Gastroesophageal sphincter (tissue), 4 donors: Measurements from ENCODE around the gene BICD1. TPM values are rescaled to one million over a fixed set of nuclear protein-coding genes. Genes with fewer than 3 reads are reported as not detected.
A peak's percentile ranks its signal among the peaks of the same experiment; 100 is the strongest.

Experiments used
- ATAC-seq: fragments of 150-250 bp; one replicate; pipeline ENCODE4 v1.9.1; 2016; ENCODE audit warnings: mild to moderate bottlenecking, moderate library complexity
- H3K27ac ChIP-seq, 4 donors: fragments of 200-600 bp; sonication (generic) in 3 of 4; 1 replicate in 3 of 4; 2 replicates in 1 of 4; pipeline ENCODE4 v1.5.1; 2016 to 2019
- H3K27me3 ChIP-seq: fragments of 200-600 bp; sonication (generic); one replicate; pipeline ENCODE4 v1.5.1; 2019
- H3K36me3 ChIP-seq, 2 donors: fragments of 200-600 bp; sonication (generic); one replicate each; pipeline ENCODE4 v1.5.1; 2019; ENCODE audit warnings: control low read depth in 1 of 2
- H3K4me1 ChIP-seq, 3 donors: fragments of 200-600 bp; sonication (generic); 1 replicate in 2 of 3; 2 replicates in 1 of 3; pipeline ENCODE4 v1.5.1; 2016 to 2019; ENCODE audit warnings: control low read depth in 2 of 3
- H3K4me3 ChIP-seq, 2 donors: fragments of 200-600 bp; sonication (generic); one replicate each; pipeline ENCODE4 v1.5.1; 2019; ENCODE audit warnings: mild to moderate bottlenecking in 1 of 2, moderate library complexity in 1 of 2
- H3K9me3 ChIP-seq, 3 donors: fragments of 200-600 bp; sonication (generic); one replicate each; pipeline ENCODE4 v1.5.1; 2017 to 2019; ENCODE audit warnings: control low read depth in 2 of 3
- CTCF ChIP-seq, 4 experiments: fragments of 200-600 bp in 2 of 4; fragments of 450-650 bp in 2 of 4; sonication (generic) in 1 of 4; IDR thresholded peaks; one replicate each; pipeline ENCODE4 v1.5.1; 2017 to 2019; ENCODE audit warnings: antibody characterized with exemption in 4 of 4, mild to moderate bottlenecking in 2 of 4, moderate library complexity in 2 of 4
- EP300 ChIP-seq: sonication (generic); formaldehyde crosslinking; IDR thresholded peaks from one replicate; pipeline ENCODE4 v1.6.1; 2017; ENCODE audit warnings: antibody characterized with exemption, mild to moderate bottlenecking
- POLR2A ChIP-seq, 2 donors: fragments of 450-650 bp; IDR thresholded peaks; one replicate each; pipeline ENCODE4 v1.6.1; 2017; ENCODE audit warnings: antibody characterized with exemption in 2 of 2, mild to moderate bottlenecking in 2 of 2, moderate library complexity in 1 of 2
- POLR2AphosphoS5 ChIP-seq: sonication (generic); formaldehyde crosslinking; IDR thresholded peaks from one replicate; pipeline ENCODE4 v1.6.1; 2017; ENCODE audit warnings: antibody characterized with exemption
- WGBS, 2 donors: methylation state at CpG; one replicate each; pipeline ENCODE4 v1.1.5; 2018; ENCODE audit warnings: low coverage in 1 of 2; 5-methylcytosine and 5-hydroxymethylcytosine counted together
- total RNA-seq, 4 donors: library from RNA; depleted of rRNA; stranded (reverse); fragments of >200 nt; gene quantifications; one replicate each; pipeline ENCODE4 v1.1.0, GENCODE V29; 2016

BICD1 gene
- total RNA-seq, 4 donors from 2014 or later = 3.8 to 22.5 (median 16.3) TPM

GRCh38 chr12:32148372-32148771, 41.7 kb downstream of the BICD1 start:
- H3K36me3 ChIP-seq = no peaks in the 10 kb centered on the region
- H3K27ac ChIP-seq = no peak overlapping the region
- ATAC-seq = no peak
- 31 to 39% methylated on average over 4 of the region's 4 CpGs for WGBS, 2 donors
- H3K9me3 ChIP-seq = no peaks in the 10 kb centered on the region
- TF ChIP-seq POLR2A (IDR thresholded peaks at IDR 0.05) (no peak), CTCF (IDR thresholded peaks at IDR 0.05) (no peak), EP300 (no peak), POLR2AphosphoS5 (peak; percentile 29)
- H3K4me3 ChIP-seq = no peak overlapping the region
- H3K27me3 ChIP-seq = no peaks in the 10 kb centered on the region
- peaks cover 0 to 7% (median 0%) of the 10 kb centered on the region in 3 donors for H3K4me1 ChIP-seq

GRCh38 chr12:32149489-32149888, 42.8 kb downstream of the BICD1 start:
- H3K27me3 ChIP-seq = no peaks in the 10 kb centered on the region
- TF ChIP-seq EP300 = no peak
- no peak for TF ChIP-seq POLR2AphosphoS5
- no peak for TF ChIP-seq POLR2A (IDR thresholded peaks at IDR 0.05)
- no peaks in the 10 kb centered on the region for H3K9me3 ChIP-seq
- H3K36me3 ChIP-seq = no peaks in the 10 kb centered on the region
- no peak for ATAC-seq
- no peak overlapping the region for H3K27ac ChIP-seq
- no peak overlapping the region for H3K4me3 ChIP-seq
- H3K4me1 ChIP-seq = peaks cover 0 to 7% (median 0%) of the 10 kb centered on the region in 3 donors

GRCh38 chr12:32151086-32151485, 44.4 kb downstream of the BICD1 start:
- Histone ChIP-seq H3K27me3 (no peaks in the 10 kb centered on the region), H3K4me3 (no peak overlapping the region), H3K36me3 (no peaks in the 10 kb centered on the region), H3K27ac (no peak overlapping the region), H3K9me3 (no peaks in the 10 kb centered on the region), H3K4me1 (peaks cover 0 to 7% (median 0%) of the 10 kb centered on the region in 3 donors)
- 86 to 100% methylated on average over 1 of the region's 1 CpG for WGBS, 2 donors
- no peak for ATAC-seq
- TF ChIP-seq CTCF (IDR thresholded peaks at IDR 0.05) (no peak), EP300 (no peak), POLR2AphosphoS5 (no peak), POLR2A (IDR thresholded peaks at IDR 0.05) (no peak)

GRCh38 chr12:32151552-32151951, 44.9 kb downstream of the BICD1 start:
- TF ChIP-seq EP300 (no peak), POLR2A (IDR thresholded peaks at IDR 0.05) (no peak), CTCF (IDR thresholded peaks at IDR 0.05) (no peak), POLR2AphosphoS5 (no peak)
- Histone ChIP-seq H3K36me3 (no peaks in the 10 kb centered on the region), H3K4me1 (peaks cover 0 to 7% (median 0%) of the 10 kb centered on the region in 3 donors), H3K27ac (no peak overlapping the region), H3K9me3 (no peaks in the 10 kb centered on the region), H3K27me3 (no peaks in the 10 kb centered on the region), H3K4me3 (no peak overlapping the region)
- ATAC-seq = no peak

GRCh38 chr12:32155041-32155440, 48.4 kb downstream of the BICD1 start:
- no peaks in the 10 kb centered on the region for H3K36me3 ChIP-seq
- no peak overlapping the region for H3K4me3 ChIP-seq
- WGBS, 2 donors = 52 to 56% methylated on average over 3 of the region's 3 CpGs
- H3K27me3 ChIP-seq = no peaks in the 10 kb centered on the region
- no peak overlapping the region for H3K27ac ChIP-seq
- no peak for TF ChIP-seq EP300
- no peak for TF ChIP-seq POLR2A (IDR thresholded peaks at IDR 0.05)
- TF ChIP-seq CTCF (IDR thresholded peaks at IDR 0.05) = no peak
- no peak for TF ChIP-seq POLR2AphosphoS5
- H3K4me1 ChIP-seq = peaks cover 0 to 5% (median 0%) of the 10 kb centered on the region in 3 donors
- no peak for ATAC-seq
- H3K9me3 ChIP-seq = no peaks in the 10 kb centered on the region
